NK-92 (cell line): ENCODE measurements around the gene ARL8B.

ENCODE experiments used
- DNase-seq: peaks from one replicate; lab custom pipeline; 2025; ENCODE audit not compliant: unreplicated experiment; lab: John Stamatoyannopoulos, UW

The ARL8B gene

DNA sequence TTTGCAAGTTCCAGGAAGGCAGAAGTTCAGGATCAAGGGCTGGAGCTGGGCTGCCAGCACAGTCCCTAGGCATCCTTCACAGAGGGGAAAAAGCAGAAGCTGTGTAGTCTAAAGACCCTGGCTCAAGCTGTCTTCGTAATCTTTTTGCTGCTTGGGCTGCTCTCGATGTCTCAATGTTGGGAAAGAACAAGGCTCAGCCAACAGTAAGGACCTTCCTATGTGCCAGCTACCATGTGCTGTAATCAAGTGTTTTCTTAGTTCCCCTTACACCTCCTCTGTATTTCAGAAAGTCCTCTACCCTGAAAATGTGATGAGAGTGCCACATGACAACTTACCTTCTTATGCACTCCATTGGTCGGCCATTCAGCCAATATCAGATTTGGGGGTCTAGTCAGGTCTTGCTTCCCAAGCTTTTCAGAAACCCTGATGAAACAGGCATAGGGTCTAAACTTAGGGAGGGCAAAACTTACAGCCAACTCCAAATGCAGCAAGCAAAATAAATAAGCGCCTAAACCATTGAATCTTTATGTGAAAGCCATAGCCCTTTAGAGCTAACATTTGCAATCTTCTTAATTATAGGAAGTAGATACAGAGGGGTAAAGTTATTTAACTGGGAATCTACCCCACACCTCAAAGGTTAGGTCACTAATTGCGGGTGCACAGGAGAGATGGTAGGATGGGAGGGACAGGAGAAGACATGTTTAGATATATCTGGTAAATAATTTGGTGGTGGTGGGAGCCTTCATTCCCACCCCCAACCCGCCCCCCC lies 64.2 kb downstream of the ARL8B start:
- no peak for DNase-seq

GRCh38 chr3:5186858-5187155 lies 64.7 kb downstream of the ARL8B start:
- no peak for DNase-seq

DNA sequence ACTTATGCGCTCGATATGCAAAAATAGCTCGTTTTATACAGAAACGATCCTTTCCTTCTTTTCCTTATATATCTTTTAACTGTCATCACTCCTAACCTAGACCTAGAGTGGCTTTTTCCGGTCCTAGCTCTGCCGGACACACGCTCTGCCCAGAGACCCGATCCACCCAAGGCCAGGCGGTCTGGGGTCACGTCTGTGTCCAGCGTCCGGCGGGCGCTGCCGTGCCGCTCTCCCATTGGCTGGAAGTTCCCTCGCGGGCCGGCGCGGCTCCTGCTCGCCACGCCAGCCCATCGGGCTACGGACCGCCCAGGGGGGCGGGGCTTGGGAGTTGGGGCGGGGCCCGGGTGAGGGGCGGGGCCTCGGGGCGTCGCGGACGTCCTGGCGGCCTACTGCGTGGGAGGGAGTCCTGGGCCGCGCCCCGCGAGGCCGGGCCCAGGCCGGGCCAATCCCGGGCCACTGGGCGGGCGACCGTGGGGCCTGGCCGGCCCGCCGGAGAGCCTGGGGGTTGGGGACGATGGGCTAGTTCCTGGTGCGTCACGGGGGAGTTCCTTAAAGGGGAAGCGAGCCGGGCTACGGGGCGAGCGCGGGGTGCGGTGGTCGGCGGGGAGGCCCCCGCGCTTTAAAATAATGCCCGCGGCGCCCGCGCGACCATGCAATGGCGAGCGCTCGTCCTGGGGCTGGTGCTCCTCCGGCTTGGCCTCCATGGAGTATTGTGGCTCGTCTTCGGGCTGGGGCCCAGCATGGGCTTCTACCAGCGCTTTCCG lies 65.2 kb downstream of the ARL8B start, which contains the start of gene EDEM1:
Gene EDEM1, plus strand, starts transcription at position 552 of the 764 bp plus-strand sequence. Its CDS starts 99 bp downstream, at position 651.
- DNase-seq = peak; percentile 67

DNA sequence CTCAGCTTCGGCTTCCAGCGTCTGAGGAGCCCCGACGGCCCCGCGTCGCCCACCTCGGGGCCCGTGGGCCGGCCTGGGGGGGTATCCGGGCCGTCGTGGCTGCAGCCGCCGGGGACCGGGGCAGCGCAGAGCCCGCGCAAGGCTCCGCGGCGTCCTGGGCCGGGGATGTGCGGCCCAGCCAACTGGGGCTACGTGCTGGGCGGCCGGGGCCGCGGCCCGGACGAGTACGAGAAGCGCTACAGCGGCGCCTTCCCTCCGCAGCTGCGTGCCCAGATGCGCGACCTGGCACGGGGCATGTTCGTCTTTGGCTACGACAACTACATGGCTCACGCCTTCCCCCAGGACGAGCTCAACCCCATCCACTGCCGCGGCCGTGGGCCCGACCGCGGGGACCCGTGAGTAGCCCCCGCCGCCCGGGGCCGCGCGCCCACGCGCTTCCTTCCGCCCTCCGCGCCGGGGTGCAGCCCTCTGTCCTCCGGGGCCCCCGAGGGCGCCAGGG lies 65.9 kb downstream of the ARL8B start:
- DNase-seq = no peak

DNA sequence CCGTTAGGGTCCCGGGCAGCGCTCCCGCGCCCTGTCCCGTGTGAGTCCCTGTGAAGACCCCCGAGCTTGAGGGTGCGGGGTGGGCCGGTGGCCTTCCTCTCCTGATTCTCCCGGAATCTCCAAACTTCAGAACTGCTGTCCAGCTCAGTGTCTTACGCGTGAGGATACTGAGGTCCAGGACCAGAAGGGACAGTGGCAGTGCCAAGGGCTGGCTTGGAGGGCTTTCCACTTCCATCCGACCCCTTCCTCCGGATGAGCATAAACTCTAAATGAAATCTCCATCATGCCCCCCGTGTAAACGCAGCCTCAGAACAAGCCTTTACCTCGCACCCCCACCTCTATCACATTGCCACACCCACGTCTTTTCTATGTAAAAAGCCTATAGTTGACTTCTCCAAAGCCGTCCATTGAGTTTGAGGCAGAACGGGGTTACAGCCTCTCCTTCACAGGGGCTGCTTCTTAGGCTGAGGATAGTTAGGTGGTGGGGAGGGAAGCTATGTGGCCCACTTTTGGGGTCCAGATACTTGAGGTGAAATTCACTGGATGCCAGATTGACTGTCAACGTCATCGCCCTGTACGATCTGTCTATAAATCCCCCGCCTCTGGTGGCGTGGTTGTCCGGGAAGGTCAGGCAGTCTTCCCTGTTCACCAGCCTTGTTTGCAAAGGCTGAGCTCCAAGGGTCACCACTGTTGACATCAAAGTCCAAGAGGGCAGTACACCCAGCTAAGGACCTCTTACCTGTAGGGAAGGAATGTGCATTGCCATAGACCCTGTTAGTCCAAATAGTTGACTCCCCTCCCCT lies 66.5 kb downstream of the ARL8B start:
- no peak for DNase-seq

DNA sequence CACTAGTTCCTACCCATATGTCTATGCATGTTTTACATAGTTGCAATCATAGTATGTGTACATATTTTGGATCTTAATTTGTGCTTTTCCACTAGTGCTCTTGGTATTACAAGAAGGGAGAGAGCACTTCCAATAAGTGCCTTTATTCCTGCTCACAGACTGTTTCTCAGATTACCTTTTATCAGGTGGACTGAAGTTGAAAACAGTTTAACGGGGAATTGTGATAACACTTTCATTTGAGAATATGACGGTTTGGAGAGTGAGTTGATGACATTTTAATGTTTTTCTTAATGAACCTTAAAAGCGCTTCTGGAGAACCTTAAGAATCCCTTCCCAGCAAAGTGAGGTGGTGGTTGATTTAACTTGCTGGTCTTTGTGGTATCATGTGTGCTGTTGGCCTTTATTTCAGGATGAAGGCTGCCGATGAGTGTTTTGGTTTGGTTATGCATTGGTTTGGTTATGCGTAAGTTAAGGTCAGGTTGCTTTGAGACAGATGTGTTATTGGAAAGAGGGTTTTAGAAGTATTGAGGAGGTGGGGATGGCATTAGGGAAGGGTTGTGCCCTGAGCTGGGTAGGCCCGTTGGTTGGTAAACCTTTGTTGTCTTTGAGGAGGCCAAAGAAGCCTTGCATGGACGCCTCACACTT lies 68.2 kb downstream of the ARL8B start:
- DNase-seq = no peak

DNA sequence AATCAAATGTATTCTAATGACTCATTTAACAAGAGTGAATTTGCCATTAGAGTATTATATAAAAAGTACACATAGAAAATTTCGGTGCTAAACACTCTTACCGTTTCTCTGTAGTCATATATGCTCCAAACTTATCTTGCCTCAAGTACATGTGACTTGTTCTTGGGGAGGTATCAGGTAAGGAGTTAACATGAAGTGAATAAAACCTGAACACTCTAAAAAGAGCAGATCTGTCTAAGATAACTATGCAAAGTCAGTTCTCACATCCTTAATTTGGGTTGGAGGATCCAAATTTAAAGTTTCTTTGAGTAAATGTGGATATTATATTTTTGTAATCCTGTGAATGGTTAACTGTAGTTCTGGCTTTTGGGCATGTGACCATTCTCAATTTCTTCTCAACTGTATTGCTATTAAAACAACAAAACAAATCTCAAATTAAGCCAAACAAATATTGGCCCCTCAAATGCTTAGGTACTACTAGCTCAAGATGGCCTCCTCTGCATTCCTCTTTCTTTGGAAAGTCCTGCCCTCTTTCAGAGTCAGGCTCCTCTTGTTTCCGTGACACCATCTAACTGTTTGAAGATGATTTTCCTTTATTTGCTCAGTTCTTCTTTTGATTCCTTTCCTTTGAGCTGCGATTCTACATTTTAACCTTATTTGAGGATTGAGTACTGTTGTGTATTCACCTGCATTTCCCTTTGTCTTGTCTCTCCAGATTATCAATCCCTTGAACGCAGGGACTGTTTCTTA lies 69.6 kb downstream of the ARL8B start:
- DNase-seq = no peak

- no peak for DNase-seq
Measured at GRCh38 chr3:5192571-5193365, 70.7 kb downstream of the ARL8B start.

DNA sequence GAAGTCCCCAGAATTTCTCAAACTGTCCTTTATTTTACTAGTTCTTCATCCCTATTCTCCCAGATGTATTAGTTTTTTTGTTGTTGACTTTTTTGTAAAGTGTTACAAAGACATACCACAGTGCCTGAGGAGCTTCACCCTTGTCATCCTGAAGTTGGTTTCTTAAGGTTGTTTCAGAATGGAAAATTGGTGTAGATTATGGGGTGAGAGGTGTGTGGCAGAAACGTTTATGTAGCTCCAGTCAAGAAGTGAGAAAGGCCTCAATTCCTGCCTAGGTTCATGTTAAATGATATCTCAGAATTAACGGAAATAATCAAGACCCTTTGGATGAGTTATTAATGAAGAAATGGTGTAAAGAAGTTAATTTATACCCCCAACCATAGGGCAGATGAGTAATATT lies 72.2 kb downstream of the ARL8B start:
- DNase-seq = no peak

GRCh38 chr3:5194801-5195509 lies 72.9 kb downstream of the ARL8B start:
- DNase-seq = no peak

GRCh38 chr3:5195605-5196004 lies 73.5 kb downstream of the ARL8B start:
- DNase-seq = no peak

GRCh38 chr3:5197022-5197421 lies 74.9 kb downstream of the ARL8B start:
- no peak for DNase-seq

GRCh38 chr3:5197470-5198312 lies 75.6 kb downstream of the ARL8B start:
- DNase-seq = no peak

DNA sequence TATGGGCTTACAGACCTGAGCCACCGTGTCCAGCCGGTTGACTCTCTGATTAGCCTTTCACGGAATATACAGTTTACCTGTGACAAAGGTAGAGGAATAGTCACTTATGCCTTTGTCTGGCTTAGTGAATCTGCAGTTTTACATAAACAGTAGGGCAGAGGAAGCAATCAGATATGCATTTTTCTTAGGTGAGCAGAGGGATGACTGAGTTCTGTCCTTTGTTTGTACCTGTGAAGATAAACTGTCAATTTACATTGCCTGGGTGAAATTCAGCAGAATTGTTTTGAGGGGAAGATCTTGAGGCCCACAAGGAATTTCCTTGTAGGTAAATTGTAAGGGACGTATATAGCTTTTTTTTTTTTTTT lies 76.2 kb downstream of the ARL8B start:
- no peak for DNase-seq

GRCh38 chr3:5198986-5199731 lies 77.1 kb downstream of the ARL8B start:
- no peak for DNase-seq

- no peak for DNase-seq
Measured at GRCh38 chr3:5201536-5201935, 79.4 kb downstream of the ARL8B start.

- no peak for DNase-seq
Measured at GRCh38 chr3:5202222-5202621, 80.1 kb downstream of the ARL8B start.
